Kidney epithelial cell (primary cell): ENCODE results near the gene CPA1. TPM values are rescaled to one million over a fixed set of nuclear protein-coding genes. Genes with fewer than 3 reads are reported as not detected.

Source experiments
- DNase-seq: peaks from one replicate; pipeline ENCODE4 v3.0.0-alpha.2; 2010; ENCODE audit warnings: low read depth
- H3K27me3 ChIP-seq: 2 replicates; pipeline ENCODE4 v1.6.0; 2011; ENCODE audit warnings: low read length; ENCODE audit not compliant: control insufficient read depth, insufficient read depth
- H3K36me3 ChIP-seq: 2 replicates; pipeline ENCODE4 v1.5.1; 2011; ENCODE audit warnings: low read length; ENCODE audit not compliant: control insufficient read depth, insufficient read depth
- H3K4me3 ChIP-seq: 2 replicates; pipeline ENCODE4 v1.5.1; 2011; ENCODE audit warnings: low read depth, mild to moderate bottlenecking, control low read depth, low read length
- CTCF ChIP-seq: IDR thresholded peaks from 2 replicates; pipeline ENCODE4 v1.5.1; 2011; ENCODE audit warnings: mild to moderate bottlenecking, moderate library complexity, low read length, control low read depth, inconsistent platforms; ENCODE audit not compliant: insufficient read depth, poor library complexity, severe bottlenecking
- total RNA-seq: library from RNA; depleted of rRNA; stranded (reverse); fragments of >200 nt; gene quantifications from 2 replicates; pipeline ENCODE4 v1.2.3, GENCODE V29; 2015

CPA1 gene
- total RNA-seq, 1 donor from 2014 or later, result not detected

GRCh38 chr7:130398526-130399090, 18.3 kb downstream of the CPA1 start:
- DNase-seq, result no peak
- TF ChIP-seq CTCF, result no peak
- no peaks in the 10 kb centered on the region for H3K27me3 ChIP-seq
- no peaks in the 10 kb centered on the region for H3K36me3 ChIP-seq
- H3K4me3 ChIP-seq, result no peak overlapping the region

GRCh38 chr7:130400120-130400572, 19.9 kb downstream of the CPA1 start:
- Histone ChIP-seq H3K36me3 (no peaks in the 10 kb centered on the region), H3K27me3 (no peaks in the 10 kb centered on the region), H3K4me3 (no peak overlapping the region)
- no peak for DNase-seq
- TF ChIP-seq CTCF, result no peak

- TF ChIP-seq CTCF, result no peak
- Histone ChIP-seq H3K4me3 (no peak overlapping the region), H3K27me3 (no peaks in the 10 kb centered on the region), H3K36me3 (no peaks in the 10 kb centered on the region)
- DNase-seq, result no peak
Observed at GRCh38 chr7:130401101-130401500, 20.8 kb downstream of the CPA1 start.

GRCh38 chr7:130401578-130401977, 21.3 kb downstream of the CPA1 start:
- no peak for DNase-seq
- H3K27me3 ChIP-seq, result no peaks in the 10 kb centered on the region
- H3K36me3 ChIP-seq, result no peaks in the 10 kb centered on the region
- no peak overlapping the region for H3K4me3 ChIP-seq
- no peak for TF ChIP-seq CTCF

- no peak overlapping the region for H3K4me3 ChIP-seq
- no peaks in the 10 kb centered on the region for H3K36me3 ChIP-seq
- H3K27me3 ChIP-seq, result no peaks in the 10 kb centered on the region
- TF ChIP-seq CTCF, result no peak
- no peak for DNase-seq
Observed at GRCh38 chr7:130405003-130405402, 24.7 kb downstream of the CPA1 start.

- Histone ChIP-seq H3K36me3 (no peaks in the 10 kb centered on the region), H3K4me3 (no peak overlapping the region), H3K27me3 (no peaks in the 10 kb centered on the region)
- TF ChIP-seq CTCF, result no peak
- no peak for DNase-seq
Observed at GRCh38 chr7:130409067-130409711, 28.9 kb downstream of the CPA1 start.
